ENCODE measurements around the gene SYNE4.

DNA sequence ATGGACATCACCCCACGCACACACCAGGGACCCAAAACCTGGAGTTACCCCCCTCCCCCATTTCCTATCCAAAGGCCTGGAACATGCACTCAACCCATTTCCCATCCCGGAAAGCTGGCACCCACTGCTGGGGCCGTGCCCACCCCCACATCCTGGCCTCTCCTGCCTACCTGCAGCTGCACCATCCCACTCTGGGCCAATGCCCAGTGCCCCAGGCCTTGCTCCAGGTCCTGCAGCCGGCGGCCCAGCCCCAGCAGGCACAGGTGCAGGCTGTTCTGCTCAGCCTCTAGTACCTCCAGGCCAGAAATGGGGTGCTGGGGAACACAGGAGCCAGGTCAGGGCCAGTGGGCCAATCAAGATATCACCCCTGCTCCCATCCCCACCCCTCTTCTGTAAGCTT is 1.7 kb downstream of the SYNE4 start:
- TF ChIP-seq, protein P1, sequence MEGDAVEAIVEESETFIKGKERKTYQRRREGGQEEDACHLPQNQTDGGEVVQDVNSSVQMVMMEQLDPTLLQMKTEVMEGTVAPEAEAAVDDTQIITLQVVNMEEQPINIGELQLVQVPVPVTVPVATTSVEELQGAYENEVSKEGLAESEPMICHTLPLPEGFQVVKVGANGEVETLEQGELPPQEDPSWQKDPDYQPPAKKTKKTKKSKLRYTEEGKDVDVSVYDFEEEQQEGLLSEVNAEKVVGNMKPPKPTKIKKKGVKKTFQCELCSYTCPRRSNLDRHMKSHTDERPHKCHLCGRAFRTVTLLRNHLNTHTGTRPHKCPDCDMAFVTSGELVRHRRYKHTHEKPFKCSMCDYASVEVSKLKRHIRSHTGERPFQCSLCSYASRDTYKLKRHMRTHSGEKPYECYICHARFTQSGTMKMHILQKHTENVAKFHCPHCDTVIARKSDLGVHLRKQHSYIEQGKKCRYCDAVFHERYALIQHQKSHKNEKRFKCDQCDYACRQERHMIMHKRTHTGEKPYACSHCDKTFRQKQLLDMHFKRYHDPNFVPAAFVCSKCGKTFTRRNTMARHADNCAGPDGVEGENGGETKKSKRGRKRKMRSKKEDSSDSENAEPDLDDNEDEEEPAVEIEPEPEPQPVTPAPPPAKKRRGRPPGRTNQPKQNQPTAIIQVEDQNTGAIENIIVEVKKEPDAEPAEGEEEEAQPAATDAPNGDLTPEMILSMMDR (conservative IDR thresholded peaks at IDR 0.05; ENCODE audit: low read length), result no peak
- no peak for TF ChIP-seq EZH2phosphoT487 (IDR thresholded peaks at IDR 0.05; ENCODE audit: borderline replicate concordance, low read depth, low read length)
